Lung (tissue), 12 donors: ENCODE results near the gene BATF. TPM values are rescaled to one million over a fixed set of nuclear protein-coding genes. Genes with fewer than 3 reads are reported as not detected.

ENCODE experiments used
- ATAC-seq: fragments of 200-7000 bp; cut with Tn5 transposase; one replicate; pipeline ENCODE4 v1.9.1; 2020; ENCODE audit warnings: moderate number of reproducible peaks; ENCODE audit not compliant: insufficient read depth, low FRiP score
- DNase-seq, 3 donors: peaks; one replicate each; pipeline ENCODE4 v3.0.0-alpha.2; 2013 to 2017
- H3K27ac ChIP-seq, 2 donors: one replicate each; pipeline ENCODE4 v1.5.1; 2013; ENCODE audit warnings: mild to moderate bottlenecking in 2 of 2, moderate library complexity in 2 of 2, control low read depth in 1 of 2, inconsistent platforms in 1 of 2, low read depth in 1 of 2, low read length in 1 of 2
- H3K27me3 ChIP-seq, 3 donors: one replicate each; pipeline ENCODE4 v1.5.1; 2013; ENCODE audit warnings: low read length in 2 of 3; ENCODE audit not compliant: control insufficient read depth in 3 of 3, insufficient read depth in 3 of 3
- H3K36me3 ChIP-seq, 4 donors: one replicate each; pipeline ENCODE4 v1.5.1; 2013; ENCODE audit warnings: low read length in 4 of 4, mild to moderate bottlenecking in 1 of 4, moderate library complexity in 1 of 4; ENCODE audit not compliant: control insufficient read depth in 4 of 4, insufficient read depth in 4 of 4
- H3K4me1 ChIP-seq, 5 donors: one replicate each; pipeline ENCODE4 v1.5.1; 2013; ENCODE audit warnings: low read length in 5 of 5, mild to moderate bottlenecking in 2 of 5, moderate library complexity in 1 of 5; ENCODE audit not compliant: control insufficient read depth in 5 of 5, insufficient read depth in 5 of 5
- H3K4me3 ChIP-seq: one replicate; pipeline ENCODE4 v1.5.1; 2013; ENCODE audit warnings: mild to moderate bottlenecking, control low read depth, moderate library complexity
- H3K9ac ChIP-seq, 2 donors: one replicate each; pipeline ENCODE4 v1.5.1; 2013; ENCODE audit warnings: low read length in 2 of 2, control low read depth in 1 of 2; ENCODE audit not compliant: insufficient read depth in 1 of 2
- H3K9me3 ChIP-seq, 4 donors: one replicate each; pipeline ENCODE4 v1.5.1; 2013; ENCODE audit warnings: low read length in 3 of 4, mild to moderate bottlenecking in 1 of 4, moderate library complexity in 1 of 4; ENCODE audit not compliant: control insufficient read depth in 4 of 4, insufficient read depth in 3 of 4
- CTCF ChIP-seq: IDR thresholded peaks from 2 replicates; pipeline ENCODE4 v1.5.1; 2012; ENCODE audit warnings: mild to moderate bottlenecking; ENCODE audit errors: control extremely low read depth, extremely low read depth
- WGBS, 2 donors: extraction: QIAGEN DNeasy Blood & Tissue Kit; methylation state at CpG; one replicate each; pipeline ENCODE4 v1.1.7; 2013; 5-methylcytosine and 5-hydroxymethylcytosine counted together
- polyA plus RNA-seq, 2 donors: library from polyadenylated mRNA; stranded (reverse); fragments of 200-250 nt; gene quantifications; one replicate each; pipeline ENCODE4 v1.2.1, GENCODE V29; 2013
- total RNA-seq, 2 donors: library from RNA; depleted of rRNA in 1 of 2; stranded (reverse); fragments of >200 nt in 1 of 2; gene quantifications; one replicate each; pipeline ENCODE4 v1.2.1, GENCODE V29; 2014 to 2021
- donor health status: control.
- donor health status: control.
- donor health status: Bipolar disorder and iron deficiency.
- donor health status: healthy.
- donor health status: DM: yes; HTN: yes; CAD: no.

The BATF gene
- total and polyA plus RNA-seq, 4 donors, result 7.4 to 74.3 (median 11.7) TPM

GRCh38 chr14:75519394-75519793, 2.9 kb upstream of the BATF start:
- Histone ChIP-seq H3K4me3 (no peak overlapping the region), H3K4me1 (peaks cover 0 to 22% (median 8%) of the 10 kb centered on the region in 5 donors), H3K36me3 (no peaks in the 10 kb centered on the region), H3K9me3 (no peaks in the 10 kb centered on the region), H3K27ac (no peak overlapping the region), H3K9ac (no peak overlapping the region), H3K27me3 (no peaks in the 10 kb centered on the region)
- DNase-seq, result no peak
- 95% methylated on average over 4 of the region's 4 CpGs for WGBS, 2 donors
- ATAC-seq, result no peak
- TF ChIP-seq CTCF, result no peak

- Histone ChIP-seq H3K9ac (no peak overlapping the region), H3K4me1 (peaks cover 0 to 24% (median 6%) of the 10 kb centered on the region in 5 donors), H3K27ac (no peak overlapping the region), H3K9me3 (no peaks in the 10 kb centered on the region), H3K36me3 (no peaks in the 10 kb centered on the region), H3K4me3 (no peak overlapping the region), H3K27me3 (no peaks in the 10 kb centered on the region)
- DNase-seq (no peak), ATAC-seq (no peak)
- no peak for TF ChIP-seq CTCF
- 86 to 89% methylated on average over 11 of the region's 11 CpGs for WGBS, 2 donors
Measured at GRCh38 chr14:75519826-75520728, 2.2 kb upstream of the BATF start.

GRCh38 chr14:75520852-75521251, 1.4 kb upstream of the BATF start:
- Histone ChIP-seq H3K9ac (no peak overlapping the region), H3K4me1 (peaks cover 0 to 20% (median under 1%) of the 10 kb centered on the region in 5 donors), H3K4me3 (no peak overlapping the region), H3K27ac (no peak overlapping the region), H3K9me3 (no peaks in the 10 kb centered on the region), H3K36me3 (no peaks in the 10 kb centered on the region), H3K27me3 (no peaks in the 10 kb centered on the region)
- WGBS, 2 donors, result 83 to 98% methylated on average over 3 of the region's 3 CpGs
- ATAC-seq (no peak), DNase-seq (no peak)
- no peak for TF ChIP-seq CTCF
